GM21529 (cell line): ENCODE results near the gene DNAJC21.
A peak's percentile ranks its signal among the peaks of the same experiment; 100 is the strongest.
"Not testable (repeated sequence)": the region's sequence is repeated elsewhere in the genome, so short reads cannot be mapped to it uniquely, and the experiment has no call there.

Experiments
- ATAC-seq: cut with Tn5 transposase; IDR thresholded peaks from one replicate; pipeline ENCODE4 v1.9.1; 2021; ENCODE audit not compliant: unreplicated experiment

The DNAJC21 gene

DNA sequence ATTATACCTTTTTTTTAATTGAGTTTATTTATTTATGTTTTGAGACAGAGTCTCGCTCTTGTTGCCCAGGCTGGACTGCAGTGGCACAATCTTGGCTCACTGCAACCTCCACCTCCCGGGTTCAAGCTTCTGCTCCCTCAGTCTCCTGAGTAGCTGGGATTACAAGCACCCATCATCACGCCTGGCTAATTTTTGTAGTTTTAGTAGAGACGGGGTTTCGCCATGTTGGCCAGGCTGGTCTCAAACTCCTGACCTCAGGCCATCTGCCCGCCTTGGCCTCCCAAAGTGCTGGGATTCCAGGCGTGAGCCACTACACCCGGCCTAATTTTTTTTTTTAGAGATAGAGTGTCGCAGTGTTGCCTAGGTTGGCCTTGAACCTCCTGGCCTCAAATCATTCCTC lies 6.1 kb upstream of the DNAJC21 start:
- ATAC-seq = not testable (repeated sequence)

DNA sequence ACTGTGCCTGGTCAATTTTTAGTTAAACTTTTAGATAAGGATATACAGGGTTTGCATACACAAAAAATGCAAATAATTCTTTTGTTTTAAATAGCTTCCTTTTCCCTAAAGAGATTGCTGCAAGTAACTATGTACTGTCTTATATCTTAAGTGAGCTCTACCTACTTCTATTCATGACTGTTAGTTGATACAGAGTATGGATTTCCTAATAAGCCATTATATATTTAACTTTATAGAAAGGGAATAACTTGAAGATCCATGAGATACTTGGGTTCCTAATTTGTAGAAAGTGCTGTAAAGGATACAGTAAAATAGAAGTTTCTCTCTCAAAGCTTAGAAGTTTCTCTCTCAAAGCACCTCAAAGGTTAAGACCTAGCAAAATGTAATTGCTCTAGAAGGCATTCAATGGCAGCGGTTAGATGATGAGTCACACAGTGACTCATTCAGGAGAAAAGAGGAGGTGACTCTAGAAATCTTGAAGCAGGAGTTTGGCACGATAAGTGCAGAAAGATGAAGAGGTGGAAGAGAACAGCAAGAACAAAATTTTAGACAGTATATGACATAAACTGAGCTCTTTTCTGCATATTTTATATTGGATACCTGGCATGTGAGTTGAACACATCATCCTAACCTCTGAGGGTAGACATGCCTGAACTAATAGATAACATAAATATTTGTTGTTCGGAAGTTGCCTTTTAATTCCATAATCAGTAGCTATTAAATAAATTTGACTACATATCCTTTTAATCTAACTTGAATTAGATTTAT lies 5.5 kb upstream of the DNAJC21 start:
- ATAC-seq = peak; percentile 64

DNA sequence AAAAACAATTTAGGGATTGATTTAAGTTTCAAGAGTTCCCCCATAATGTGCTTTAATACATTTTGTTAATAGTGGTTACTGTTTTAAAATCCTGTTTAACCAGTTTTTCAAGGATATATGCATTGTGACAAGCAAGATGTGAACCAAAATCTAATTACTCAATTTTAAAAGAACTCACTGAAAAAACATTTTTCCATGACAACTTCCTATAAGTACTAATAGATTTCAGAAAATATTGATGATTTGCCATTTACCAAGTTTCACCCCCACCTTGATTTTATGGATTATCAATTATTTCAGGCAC lies 4.9 kb upstream of the DNAJC21 start:
- no peak for ATAC-seq

DNA sequence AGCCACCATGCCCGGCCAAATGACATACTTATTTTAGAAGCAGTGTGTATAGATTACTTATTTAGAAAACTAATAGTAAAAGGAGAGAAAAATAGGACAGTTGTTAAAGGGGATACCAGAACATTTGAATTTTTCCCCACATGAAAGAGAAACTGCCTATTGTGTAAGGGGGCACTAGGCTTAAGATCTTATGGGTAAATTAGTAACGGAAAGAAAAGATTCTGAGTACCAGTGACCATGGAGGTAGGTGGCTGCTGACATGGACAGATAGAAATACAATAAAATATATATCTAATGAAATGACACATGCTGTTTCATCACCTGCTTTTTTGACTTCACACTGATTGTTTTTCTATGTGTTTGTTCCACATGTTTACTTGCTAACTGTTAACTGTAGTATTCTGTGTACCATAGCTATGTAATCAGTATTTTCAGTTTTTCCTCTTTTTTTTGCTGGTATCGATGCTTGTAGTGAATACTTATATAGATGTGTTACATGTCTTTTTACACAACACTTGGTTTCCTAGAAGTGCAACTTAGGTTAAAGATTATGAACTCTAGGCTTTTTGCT lies 3.0 kb upstream of the DNAJC21 start:
- no peak for ATAC-seq

DNA sequence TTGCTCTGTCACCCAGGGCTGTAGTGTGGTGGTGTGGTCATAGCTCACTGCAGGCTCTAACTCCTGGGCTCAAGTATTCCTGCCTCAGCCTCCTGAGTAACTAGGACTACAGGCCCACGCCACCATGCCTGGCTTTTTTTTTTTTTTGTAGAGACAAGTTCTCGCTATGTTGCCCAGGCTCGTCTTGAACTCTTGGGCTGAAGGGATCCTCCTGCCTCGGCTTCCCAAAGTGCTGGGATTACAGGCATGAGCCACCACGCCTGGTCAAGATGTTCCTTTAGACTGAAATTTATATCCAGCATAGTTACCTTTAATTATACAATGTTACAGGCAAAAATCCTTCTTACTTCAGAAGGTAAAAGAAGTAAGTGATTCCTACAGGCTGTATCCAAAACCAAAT lies 1.6 kb upstream of the DNAJC21 start:
- ATAC-seq = no peak

DNA sequence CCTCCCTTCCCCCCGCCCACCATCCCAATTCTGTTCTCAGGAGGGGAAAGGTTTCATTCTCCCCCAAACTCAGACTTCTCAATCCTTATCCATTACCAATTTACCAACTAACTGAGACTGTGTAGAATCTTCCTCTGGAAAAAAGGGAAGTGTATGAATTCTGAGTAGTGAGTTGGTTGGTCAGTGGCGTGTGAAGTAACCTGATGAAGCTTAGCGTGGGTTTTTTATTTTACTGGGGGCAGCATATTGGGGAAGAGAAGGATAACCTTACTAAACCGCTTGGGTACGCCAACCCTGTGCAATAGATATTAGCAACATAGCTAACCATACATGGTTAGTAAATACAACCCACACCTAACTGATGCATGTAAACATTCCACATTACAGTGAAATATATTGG lies 1.1 kb upstream of the DNAJC21 start:
- ATAC-seq = no peak

DNA sequence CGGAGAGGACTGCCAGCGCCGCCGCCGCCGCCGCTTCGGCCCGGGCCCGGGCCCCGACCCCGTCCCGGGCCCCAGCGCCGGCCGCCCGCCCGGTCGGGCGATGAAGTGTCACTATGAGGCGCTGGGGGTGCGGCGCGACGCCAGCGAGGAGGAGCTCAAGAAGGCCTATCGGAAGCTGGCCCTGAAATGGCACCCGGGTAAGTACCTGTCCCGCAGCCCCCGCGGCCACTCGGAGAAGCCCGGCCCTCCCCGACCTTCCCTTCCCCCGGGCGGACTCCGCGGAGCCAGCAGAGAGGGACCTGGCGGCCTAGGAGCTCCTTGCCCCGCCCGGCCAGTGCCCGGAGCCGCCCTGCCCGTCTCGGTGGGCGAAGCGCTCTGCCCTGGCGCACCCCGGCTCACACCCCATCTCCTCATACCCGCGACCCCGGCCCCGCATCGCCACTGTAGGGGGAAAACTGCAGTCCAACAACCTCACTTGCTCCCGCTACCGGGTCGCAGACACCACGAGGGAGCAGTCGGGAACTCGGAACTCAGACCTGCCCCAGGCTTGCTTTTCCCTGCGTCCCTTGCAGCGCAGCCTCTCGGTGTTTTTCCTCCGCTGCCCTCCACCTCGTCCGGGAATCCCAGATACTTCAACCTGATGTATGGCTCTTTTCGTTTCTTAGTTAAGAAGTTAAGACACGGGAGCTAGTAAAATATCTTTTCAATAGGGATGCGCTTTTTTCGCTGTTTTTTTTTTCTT lies 532 bp downstream of the DNAJC21 start:
- peak; percentile 71 for ATAC-seq

DNA sequence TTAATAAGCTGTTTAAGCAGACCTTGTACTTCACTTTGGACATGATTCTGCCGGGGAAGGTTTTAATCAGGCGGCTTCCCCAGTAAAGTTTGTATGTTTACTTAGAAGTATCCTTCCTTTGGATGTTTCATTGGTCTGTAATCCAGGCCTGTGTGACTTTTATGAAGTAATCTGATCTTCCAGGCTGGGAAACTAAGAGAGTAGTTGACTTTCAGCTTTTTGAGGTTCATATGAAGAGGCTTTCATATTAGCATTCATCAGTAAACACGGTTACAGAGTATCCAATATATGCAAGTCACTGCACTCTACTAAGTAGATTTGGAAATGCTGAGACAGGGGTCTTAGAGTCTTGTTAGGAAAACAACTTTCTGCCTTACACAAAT lies 1.1 kb downstream of the DNAJC21 start:
- no peak for ATAC-seq

DNA sequence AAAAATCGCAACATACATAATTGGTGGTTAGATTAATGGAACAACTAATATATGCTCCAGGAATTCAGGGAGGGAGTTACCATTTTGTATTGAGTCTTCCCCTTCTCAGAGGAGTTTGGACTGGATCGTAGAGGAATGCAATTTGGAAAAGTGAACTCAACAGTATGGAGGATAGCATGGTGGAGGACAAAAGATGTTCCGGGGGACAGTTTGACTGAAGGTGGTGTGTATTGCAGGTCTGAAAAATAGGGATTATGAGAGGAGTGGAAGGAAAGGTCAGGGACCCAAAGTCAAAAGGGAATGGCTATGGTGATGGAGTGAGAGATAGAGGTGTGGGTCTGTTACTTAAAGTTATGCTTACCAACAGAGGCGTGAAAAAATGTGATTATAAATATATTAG lies 1.5 kb downstream of the DNAJC21 start:
- no peak for ATAC-seq

DNA sequence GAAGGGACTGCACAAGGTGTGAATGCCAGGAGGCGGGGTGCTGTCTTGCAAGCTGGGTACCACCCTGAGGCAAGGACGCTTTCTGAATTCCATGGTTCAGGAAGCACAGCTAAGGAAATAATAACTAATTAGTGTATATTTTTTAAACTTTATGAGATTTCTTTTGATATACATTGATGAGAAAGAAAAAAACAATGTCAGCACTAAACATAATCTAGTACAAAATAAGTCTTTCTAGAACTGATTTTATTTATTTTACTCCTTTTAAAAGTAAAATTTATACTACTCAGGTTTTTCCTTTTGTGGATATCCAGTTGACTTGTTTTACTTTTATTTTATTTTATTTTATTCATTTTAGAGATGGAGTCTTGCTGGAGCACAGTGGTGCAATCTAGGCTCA lies 3.6 kb downstream of the DNAJC21 start:
- no peak for ATAC-seq

DNA sequence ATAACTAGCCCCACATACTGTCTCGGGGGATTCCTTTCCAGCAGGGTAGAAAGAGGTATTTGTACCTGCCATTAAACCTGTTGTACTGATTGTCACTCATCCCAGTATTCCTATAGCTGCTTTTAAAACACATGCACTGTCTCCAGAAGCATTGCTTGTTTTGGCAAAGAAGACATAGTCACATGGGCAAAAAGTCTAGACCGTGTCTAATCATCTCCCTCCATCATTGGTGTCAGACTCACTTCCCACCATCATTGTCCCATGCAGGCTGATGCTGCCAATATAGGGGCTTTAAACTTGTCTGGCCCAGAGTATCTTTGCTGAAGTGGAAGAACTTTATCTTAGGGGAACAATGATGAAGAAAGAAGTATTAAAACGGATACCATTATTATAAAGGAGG lies 12.6 kb downstream of the DNAJC21 start:
- no peak for ATAC-seq

DNA sequence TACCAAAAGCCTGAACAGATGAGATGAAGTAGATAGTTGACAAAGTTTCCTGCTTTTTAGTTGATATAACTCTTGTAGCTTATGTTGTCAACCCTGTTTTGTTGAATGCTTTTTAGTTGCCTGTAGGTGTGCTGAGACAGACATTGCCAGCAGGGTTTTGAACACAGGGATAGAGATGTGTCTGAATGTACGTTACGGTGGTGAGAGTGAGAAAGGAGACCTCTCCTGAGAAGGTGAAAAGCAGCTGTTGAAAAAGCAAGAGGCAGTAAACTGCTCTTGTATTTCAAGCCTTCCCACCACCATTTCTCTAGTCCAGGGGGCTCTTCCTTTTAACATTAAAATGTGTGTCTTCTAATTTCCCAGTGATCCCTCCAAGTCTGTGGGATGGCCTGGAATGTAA lies 14.7 kb downstream of the DNAJC21 start:
- ATAC-seq = no peak

DNA sequence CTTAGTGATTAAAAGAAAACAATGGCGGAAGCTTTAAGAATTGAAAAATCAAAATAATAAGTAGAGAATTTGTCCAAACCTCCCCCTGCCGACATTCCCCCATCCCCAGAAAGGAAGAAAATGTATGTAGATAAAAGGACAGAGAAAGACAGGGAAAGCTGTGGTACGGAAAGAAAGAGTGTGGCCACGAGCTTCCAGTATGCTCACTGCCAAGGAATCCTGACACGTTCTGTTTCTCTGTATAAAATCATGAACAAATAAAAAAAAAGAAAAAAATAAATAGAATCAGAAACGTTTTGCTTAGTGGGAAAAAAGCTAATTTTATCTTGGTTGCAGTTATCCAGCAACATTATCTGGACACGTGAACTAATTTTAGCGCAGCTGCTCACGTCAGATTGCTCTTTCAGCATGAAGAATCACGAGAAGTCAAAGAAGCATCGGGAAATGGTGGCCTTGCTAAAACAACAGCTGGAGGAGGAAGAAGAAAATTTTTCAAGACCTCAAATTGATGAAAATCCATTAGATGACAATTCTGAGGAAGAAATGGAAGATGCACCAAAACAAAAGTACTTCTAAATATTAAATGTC lies 15.2 kb downstream of the DNAJC21 start:
- ATAC-seq = no peak

DNA sequence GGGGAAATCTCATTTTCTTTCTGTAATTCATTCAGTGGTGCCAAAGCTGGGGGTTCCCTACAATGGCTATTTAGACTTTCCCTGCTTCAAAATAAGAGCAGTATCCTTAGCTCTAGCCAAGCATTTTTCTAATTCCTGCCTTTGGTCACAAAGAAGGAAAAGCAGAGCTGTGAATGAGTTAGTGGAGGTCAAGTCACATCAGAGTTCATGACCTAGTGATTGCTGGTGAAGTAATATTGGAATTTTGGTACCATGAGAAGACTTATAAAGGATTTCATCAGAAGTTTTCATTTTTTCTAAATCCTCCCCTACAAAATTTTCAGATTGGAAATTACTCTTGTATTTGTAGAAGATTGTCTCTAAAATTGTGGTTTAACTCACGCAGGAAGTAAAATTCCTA lies 28.0 kb downstream of the DNAJC21 start:
- ATAC-seq = no peak

DNA sequence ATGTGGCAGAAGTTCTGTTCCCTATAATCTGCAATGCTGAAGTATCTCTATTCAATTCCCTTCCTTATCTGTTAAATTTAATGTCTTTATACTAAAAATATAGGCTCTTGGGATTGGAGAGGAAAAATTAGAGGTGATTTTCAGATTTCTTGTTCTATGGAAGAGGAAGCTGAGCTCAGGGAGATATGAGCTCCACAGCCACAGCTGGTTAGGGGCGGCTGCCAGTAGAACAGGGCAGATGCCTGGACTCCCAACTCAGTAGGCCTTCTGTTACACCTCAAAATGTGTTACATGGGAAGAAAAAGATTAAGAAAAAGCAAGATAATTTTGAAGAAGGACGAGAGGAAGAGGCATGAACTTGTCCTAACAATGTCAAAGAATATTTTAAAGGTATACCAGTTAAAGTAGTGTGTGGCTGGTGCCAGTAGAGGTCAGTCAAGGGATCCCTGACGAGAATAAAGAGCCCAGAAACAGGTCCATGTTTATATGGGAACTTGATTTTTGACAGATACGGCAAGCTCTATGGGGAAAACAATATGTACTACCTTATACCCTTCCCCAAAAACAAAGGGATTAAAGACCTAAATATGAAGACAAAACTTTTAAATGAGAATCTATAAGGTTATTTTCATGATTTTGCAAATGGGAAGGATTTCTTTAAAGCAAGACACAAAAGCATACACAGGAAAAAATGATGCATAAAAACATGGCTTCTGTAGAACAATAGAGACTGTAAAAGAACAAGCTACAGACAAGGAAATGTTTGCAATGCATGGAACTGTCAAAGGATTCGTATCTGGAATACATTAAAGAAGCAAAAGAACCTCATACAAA lies 28.7 kb downstream of the DNAJC21 start:
- ATAC-seq = no peak

DNA sequence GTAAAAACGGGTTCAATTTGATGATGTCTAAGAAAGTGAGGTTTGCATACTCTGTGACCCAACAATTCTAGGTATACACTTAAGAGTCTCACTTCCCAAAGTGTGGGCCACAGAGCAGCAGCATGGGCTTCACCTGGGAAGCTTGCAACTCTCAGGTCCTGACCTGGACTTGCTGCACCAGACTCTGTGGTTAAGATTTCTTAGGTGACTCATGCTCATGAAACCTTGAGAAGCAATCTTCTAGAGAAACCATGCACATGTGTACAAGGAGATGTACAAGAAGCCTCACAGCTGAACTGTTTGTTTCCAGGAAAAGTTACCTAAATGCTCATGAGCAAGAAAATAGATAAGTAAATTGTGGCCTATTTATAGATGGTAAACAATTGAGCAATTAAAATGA lies 30.0 kb downstream of the DNAJC21 start:
- peak; percentile 97 for ATAC-seq

DNA sequence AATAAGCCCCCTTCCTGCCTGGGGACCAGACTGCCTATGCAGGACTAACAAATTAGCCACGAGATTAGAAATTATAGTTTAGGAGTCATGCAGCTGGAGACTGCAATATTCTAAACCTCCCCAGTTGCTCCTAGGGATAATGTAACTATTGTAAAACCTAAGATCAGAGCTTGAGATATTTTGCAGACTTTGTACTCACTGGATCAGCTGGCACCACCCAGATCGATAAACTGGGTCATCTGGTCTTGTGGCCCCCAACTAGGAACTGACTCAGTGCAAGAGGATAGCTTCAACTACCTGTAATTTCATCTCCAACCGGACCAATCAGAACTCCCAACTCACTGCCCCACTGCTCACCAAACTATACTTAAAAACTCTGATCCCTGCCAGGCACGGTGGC lies 38.2 kb downstream of the DNAJC21 start:
- ATAC-seq = no peak

DNA sequence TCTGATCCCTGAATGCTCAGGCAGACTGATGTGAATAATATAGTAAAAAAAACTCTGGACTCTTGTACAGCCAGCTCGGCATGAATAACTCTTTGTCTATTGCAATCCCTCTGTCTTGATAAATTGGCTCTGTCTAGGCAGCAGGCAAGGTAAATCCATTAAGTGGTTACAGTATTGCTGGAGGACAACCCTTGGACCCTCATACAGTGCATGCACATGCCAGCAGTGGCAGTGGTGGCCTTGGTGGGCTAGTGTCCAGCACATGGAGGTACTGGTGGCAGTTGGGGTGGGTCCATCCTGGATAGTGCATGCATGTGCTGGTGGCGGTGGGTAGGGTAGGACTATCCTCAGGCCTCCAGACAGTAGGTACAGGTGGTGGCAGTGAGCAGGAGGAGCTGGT lies 38.9 kb downstream of the DNAJC21 start:
- no peak for ATAC-seq

DNA sequence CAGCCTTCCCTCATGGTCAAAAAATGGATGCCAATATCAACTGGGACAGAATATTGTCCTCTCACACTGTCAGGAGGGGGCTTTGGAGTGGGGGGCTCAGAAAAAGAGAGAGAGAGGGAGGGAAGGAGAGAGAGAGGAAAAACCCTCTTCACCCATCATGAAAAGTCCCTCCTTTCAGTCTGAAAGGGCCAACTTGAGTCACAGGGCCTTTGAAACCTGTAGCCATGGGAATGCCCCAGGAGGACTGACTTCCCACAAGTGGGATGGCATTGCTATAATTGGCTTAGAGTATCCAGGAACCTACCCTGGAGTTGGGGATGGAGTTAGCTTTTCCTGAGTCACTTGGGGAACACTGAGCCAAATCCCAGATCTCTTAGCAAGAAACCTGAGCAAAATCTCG lies 41.2 kb downstream of the DNAJC21 start:
- no peak for ATAC-seq

DNA sequence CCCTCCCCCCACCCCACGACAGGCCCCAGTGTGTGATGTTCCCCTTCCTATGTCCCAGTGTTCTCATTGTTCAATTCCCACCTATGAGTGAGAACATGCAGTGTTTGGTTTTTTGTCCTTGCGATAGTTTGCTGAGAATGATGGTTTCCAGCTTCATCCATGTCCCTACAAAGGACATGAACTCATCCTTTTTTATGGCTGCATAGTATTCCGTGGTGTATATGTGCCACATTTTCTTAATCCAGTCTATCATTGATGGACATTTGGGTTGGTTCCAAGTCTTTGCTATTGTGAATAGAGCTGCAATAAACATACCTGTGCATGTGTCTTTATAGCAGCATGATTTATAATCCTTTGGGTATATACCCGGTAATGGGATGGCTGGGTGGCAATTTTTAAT lies 42.3 kb downstream of the DNAJC21 start:
- ATAC-seq = not testable (repeated sequence)

DNA sequence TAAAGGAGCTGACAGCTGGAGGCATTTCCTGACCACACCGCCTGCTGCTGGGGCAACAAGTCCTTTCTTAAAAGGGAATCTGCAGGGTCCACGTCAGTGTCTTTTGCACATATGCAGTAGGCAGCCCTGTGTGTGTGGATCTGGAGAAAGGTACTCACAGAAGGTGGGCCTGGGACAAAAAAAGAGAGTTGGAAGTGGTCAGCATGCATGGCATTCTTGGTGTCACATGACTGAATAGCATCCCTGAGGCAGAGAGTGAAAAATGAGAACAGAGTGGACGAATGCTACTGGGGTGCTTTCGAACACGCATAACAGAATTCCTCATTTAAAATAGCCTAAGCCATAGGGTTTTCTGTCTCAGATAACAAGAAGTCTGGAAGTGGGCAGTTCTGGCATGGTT lies 47.0 kb downstream of the DNAJC21 start:
- no peak for ATAC-seq
